HG03378 (cell line): ENCODE results near the gene SLC25A34.

Experiments
- ATAC-seq: cut with Tn5 transposase; IDR thresholded peaks from one replicate; pipeline ENCODE4 v1.9.1; 2021; ENCODE audit warnings: mild to moderate bottlenecking, moderate library complexity; ENCODE audit not compliant: unreplicated experiment

The SLC25A34 gene

GRCh38 chr1:15732686-15733081, 3.4 kb upstream of the SLC25A34 start:
- ATAC-seq, result no peak

GRCh38 chr1:15733218-15733725, 2.8 kb upstream of the SLC25A34 start:
- ATAC-seq, result no peak

- ATAC-seq, result no peak
Observed at GRCh38 chr1:15733726-15734226, 2.3 kb upstream of the SLC25A34 start.

GRCh38 chr1:15734296-15734695, 1.8 kb upstream of the SLC25A34 start:
- ATAC-seq, result no peak

- no peak for ATAC-seq
Observed at GRCh38 chr1:15734901-15735300, 1.2 kb upstream of the SLC25A34 start.

GRCh38 chr1:15735304-15736037, 587 bp upstream of the SLC25A34 start:
- ATAC-seq, result no peak

GRCh38 chr1:15736892-15737261, 819 bp downstream of the SLC25A34 start:
- no peak for ATAC-seq

- no peak for ATAC-seq
Observed at GRCh38 chr1:15737324-15738319, 1.6 kb downstream of the SLC25A34 start.

GRCh38 chr1:15738416-15739113, 2.5 kb downstream of the SLC25A34 start:
- no peak for ATAC-seq

- no peak for ATAC-seq
Observed at GRCh38 chr1:15739259-15739658, 3.2 kb downstream of the SLC25A34 start.

- no peak for ATAC-seq
Observed at GRCh38 chr1:15739745-15740144, 3.7 kb downstream of the SLC25A34 start.

GRCh38 chr1:15740924-15741850, 5.1 kb downstream of the SLC25A34 start:
- ATAC-seq, result no peak

GRCh38 chr1:15742339-15742801, 6.3 kb downstream of the SLC25A34 start, which contains the start of gene TMEM82:
Gene TMEM82, plus strand, starts transcription at chr1:15742499. Its CDS starts 61 bp downstream, at chr1:15742560.
- no peak for ATAC-seq

- ATAC-seq, result no peak
Observed at GRCh38 chr1:15744122-15744679, 8.1 kb downstream of the SLC25A34 start.

GRCh38 chr1:15747378-15747777, 11.3 kb downstream of the SLC25A34 start:
- ATAC-seq, result no peak

GRCh38 chr1:15748264-15748663, 12.2 kb downstream of the SLC25A34 start:
- no peak for ATAC-seq

- ATAC-seq, result no peak
Observed at GRCh38 chr1:15748690-15749398, 12.8 kb downstream of the SLC25A34 start.

GRCh38 chr1:15749399-15750291, 13.6 kb downstream of the SLC25A34 start:
- ATAC-seq, result no peak
